Urinary bladder (tissue), 4 donors: ENCODE measurements around the gene HHIPL2. TPM values are rescaled to one million over a fixed set of nuclear protein-coding genes. Genes with fewer than 3 reads are reported as not detected.
A peak's percentile ranks its signal among the peaks of the same experiment; 100 is the strongest.

Experiments
- DNase-seq: peaks from one replicate; pipeline ENCODE4 v3.0.0-alpha.2; 2015; ENCODE audit errors: extremely low spot score
- H3K27ac ChIP-seq: one replicate; pipeline ENCODE4 v1.5.1; 2013; ENCODE audit warnings: low read depth, mild to moderate bottlenecking, moderate library complexity
- H3K36me3 ChIP-seq: one replicate; pipeline ENCODE4 v1.6.1; 2013; ENCODE audit warnings: mild to moderate bottlenecking, moderate library complexity; ENCODE audit not compliant: insufficient read depth
- H3K4me1 ChIP-seq: one replicate; pipeline ENCODE4 v1.6.1; 2013; ENCODE audit warnings: mild to moderate bottlenecking, moderate library complexity; ENCODE audit not compliant: insufficient read depth
- H3K4me3 ChIP-seq: one replicate; pipeline ENCODE4 v1.5.1; 2013; ENCODE audit warnings: low read depth, low read length
- WGBS: extraction: QIAGEN DNeasy Blood & Tissue Kit; methylation state at CpG from one replicate; pipeline ENCODE4 v1.1.7; 2013; 5-methylcytosine and 5-hydroxymethylcytosine counted together
- polyA plus RNA-seq: library from polyadenylated mRNA; stranded (reverse); fragments of 200-250 nt; gene quantifications from one replicate; pipeline ENCODE4 v1.2.3, GENCODE V29; 2013
- total RNA-seq: library from RNA; depleted of rRNA; stranded (reverse); fragments of >200 nt; gene quantifications from one replicate; pipeline ENCODE4 v1.2.3, GENCODE V29; 2014
- donor health status: healthy with polysubstance abuse.
- donor health status: healthy.

HHIPL2 gene
- total and polyA plus RNA-seq, 2 donors: 0.53 TPM; not detected in 1

DNA sequence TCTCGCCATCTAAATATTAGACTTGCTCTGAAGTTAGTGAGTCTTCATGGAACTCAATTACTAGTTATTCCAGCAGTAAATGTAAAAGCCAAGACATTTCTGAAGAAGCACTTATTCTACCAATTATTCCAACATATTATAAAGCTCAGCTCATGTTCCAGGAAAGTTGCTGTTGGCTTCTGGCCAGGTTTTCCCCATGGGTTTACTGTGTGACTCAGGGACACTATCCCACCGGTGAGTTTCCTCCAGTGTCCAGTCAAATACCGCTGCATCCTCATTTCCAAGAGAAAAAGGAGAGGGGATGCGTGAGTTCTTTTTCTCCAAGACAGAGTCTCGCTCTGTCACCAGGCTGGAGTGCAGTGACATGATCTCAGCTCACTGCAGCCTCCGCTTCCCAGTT is 9.2 kb upstream of the HHIPL2 start:
- no peak for DNase-seq
- H3K4me3 ChIP-seq: no peak overlapping the region
- peaks cover 1% of the 10 kb centered on the region for H3K4me1 ChIP-seq
- no peaks in the 10 kb centered on the region for H3K36me3 ChIP-seq
- H3K27ac ChIP-seq: no peak overlapping the region
- 85% methylated on average over 6 of the region's 6 CpGs for WGBS

DNA sequence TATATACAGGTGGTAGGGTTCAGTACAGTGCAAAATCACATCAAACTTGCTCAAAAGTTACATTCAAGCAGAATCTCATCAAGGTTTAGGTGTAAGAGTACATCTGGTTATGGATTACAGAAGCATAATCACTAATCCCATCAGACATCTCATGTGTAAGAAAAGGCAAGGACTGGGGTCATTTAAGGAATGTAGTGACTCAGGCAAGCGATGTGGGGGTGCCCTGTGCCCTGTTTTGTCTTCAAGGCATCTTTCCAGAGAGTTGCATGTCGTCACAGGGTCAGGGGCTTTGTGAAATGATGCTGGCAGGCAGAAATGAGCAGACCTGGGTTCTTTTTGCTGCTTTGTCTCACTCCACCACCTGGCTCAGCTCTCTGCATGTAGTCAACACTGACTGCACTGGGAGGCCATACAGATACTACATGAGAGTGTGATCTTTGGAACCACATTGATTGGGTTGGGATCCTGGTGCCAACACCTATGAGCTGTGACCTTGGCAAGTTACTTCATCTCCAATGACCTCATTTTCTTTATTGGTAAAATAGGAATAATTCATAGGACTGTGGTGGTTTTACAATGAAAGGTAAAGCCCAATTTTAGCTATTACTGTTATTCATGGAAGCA is 8.2 kb upstream of the HHIPL2 start:
- H3K27ac ChIP-seq: no peak overlapping the region
- H3K36me3 ChIP-seq: no peaks in the 10 kb centered on the region
- DNase-seq: no peak
- peaks cover 1% of the 10 kb centered on the region for H3K4me1 ChIP-seq
- 82% methylated on average over 2 of the region's 2 CpGs for WGBS
- no peak overlapping the region for H3K4me3 ChIP-seq

DNA sequence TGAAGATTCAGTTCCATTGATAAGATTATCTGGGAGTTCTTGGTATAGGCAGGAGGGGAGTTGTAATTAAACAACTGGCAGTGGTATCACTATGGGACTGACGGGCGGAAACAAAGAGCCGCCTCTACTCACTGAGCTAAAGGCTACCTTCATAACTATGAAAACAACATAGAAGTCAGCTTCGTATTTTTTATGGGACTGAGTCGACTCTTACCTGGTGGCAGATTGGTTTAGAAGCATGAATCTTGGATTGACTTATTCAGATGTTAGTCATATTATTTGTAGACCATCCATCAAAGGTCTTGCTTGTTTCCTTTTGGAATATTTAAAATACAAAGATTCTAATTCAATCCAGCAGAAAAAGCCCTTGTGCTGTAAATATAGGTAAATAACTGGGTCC is 6.3 kb upstream of the HHIPL2 start:
- Histone ChIP-seq H3K27ac (no peak overlapping the region), H3K4me3 (no peak overlapping the region), H3K4me1 (peaks cover 1% of the 10 kb centered on the region), H3K36me3 (no peaks in the 10 kb centered on the region)
- DNase-seq: no peak
- 94% methylated on average over 5 of the region's 5 CpGs for WGBS

DNA sequence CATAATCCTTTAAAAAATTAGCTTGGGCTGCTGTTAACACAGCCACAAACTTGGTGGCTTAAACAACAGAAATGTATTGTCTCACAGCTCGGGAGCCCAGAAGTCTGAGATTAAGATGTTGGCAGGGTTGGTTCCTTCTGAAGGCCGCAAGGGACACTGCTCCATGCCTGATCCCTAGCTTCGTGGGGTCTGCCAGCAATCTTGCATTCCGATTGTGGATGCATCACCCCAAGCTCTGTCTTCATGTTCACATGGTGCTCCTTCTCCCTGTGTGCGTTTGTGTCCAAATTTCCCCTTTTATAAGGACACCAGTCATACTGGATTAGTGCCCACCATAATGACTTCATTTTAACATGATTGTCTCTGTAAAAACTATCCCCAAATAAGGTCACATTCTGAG is 5.0 kb upstream of the HHIPL2 start:
- H3K4me3 ChIP-seq: no peak overlapping the region
- no peak overlapping the region for H3K27ac ChIP-seq
- H3K4me1 ChIP-seq: peaks cover 1% of the 10 kb centered on the region
- no peaks in the 10 kb centered on the region for H3K36me3 ChIP-seq
- no peak for DNase-seq
- 46% methylated on average over 5 of the region's 5 CpGs for WGBS

DNA sequence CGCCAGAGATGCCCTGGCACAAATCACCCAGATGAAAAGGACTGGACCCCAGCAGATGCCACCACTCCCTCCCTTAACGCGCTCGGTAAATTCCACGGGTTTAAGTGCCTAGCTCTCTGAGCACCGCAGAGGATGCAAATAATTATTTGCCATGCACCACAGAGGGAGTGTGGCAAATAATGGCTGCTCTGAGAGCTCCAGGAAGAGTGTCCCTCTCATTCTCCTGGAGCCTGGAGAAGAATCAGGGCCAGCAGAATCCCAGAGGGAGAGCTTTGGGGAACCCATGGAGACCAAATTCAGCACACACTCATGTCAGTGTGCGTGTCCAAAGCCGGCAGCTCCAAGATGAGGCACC is 667 bp downstream of the HHIPL2 start:
- no peaks in the 10 kb centered on the region for H3K4me1 ChIP-seq
- H3K27ac ChIP-seq: no peak overlapping the region
- no peaks in the 10 kb centered on the region for H3K36me3 ChIP-seq
- WGBS: 34% methylated on average over 8 of the region's 8 CpGs
- H3K4me3 ChIP-seq: no peak overlapping the region
- no peak for DNase-seq

DNA sequence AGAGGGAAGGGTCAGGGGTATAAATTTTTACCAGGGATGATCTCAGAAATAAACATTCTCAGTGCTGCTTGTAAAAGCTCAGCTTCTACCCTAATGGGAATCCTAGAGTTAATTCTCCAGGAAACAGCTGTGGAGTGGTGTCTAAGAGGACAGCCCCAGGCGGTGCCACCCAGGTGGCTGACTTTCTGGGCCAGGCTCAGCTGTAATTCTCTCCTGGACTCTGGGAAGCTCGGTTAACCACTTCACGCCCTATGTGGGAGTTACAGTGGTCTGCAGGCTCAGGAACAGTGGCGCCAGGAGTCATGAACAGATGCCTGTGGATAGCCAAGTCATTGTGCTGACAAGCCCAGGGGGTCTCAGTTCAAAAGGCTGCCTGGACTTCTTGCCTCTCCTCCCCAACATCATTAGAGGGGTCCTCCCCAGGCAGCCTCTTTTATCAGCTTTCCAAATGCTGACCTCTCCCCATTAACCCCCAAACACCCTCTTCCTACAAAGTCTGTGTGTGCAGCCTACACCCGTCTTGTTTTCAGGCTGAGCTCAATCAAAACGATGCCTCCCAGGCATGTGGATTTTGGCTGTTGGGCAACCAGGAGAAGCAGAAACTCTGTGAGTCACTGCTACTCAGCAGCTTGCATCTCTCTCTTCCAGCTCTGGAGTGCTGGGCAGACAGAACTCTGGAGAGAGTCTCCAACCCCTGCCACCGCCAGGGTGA is 1.2 kb downstream of the HHIPL2 start:
- DNase-seq: peak; percentile 26
- no peaks in the 10 kb centered on the region for H3K36me3 ChIP-seq
- no peak overlapping the region for H3K4me3 ChIP-seq
- H3K27ac ChIP-seq: no peak overlapping the region
- H3K4me1 ChIP-seq: no peaks in the 10 kb centered on the region
- 10% methylated on average over 7 of the region's 7 CpGs for WGBS

DNA sequence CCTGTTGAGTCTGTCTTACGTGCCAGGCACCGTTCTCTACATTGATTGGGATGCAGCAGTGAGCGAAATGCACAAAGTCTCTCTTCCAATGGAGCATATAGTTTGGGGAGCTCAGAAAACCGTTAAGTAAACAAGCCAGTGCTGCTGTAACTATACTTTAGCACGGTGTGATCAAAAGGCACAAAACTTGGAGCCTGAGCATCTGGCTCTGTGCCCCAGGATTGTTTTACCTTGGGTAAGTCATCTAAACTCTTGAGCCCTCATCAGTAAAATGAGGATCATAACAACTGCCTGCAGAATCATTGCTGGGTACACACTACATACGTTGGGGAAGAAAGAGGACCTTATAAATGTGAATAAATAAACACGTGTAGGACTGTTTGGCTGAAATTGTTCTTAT is 1.8 kb downstream of the HHIPL2 start:
- WGBS: 43% methylated on average over 7 of the region's 7 CpGs
- no peak for DNase-seq
- no peaks in the 10 kb centered on the region for H3K36me3 ChIP-seq

DNA sequence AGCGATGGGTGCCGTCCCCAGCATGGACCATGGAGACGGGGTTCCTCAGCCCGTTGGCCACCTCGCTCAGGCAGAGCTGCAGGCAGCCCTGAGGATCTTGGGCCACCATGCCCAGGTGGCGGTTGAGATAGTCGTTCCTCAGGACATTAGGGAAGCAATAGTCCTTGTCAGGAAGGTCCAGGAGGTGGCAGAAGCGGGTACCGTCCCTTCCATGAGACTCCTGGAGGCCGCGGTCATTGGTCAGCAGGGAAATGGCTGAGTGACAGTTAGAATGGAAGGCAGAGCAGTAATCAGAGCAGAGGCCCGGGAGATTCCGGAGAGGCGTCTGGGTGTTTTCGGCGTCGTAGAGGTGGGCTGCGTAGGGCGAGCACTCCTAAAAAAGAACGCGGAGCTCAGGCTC is 4.1 kb downstream of the HHIPL2 start:
- no peak for DNase-seq
- Histone ChIP-seq H3K36me3 (no peaks in the 10 kb centered on the region), H3K4me1 (no peaks in the 10 kb centered on the region), H3K4me3 (no peak overlapping the region), H3K27ac (no peak overlapping the region)
- WGBS: 87% methylated on average over 21 of the region's 21 CpGs

More for the DNA sequence above, 1.8 kb downstream of the HHIPL2 start:
- Histone ChIP-seq H3K4me1 (no peaks in the 10 kb centered on the region), H3K4me3 (no peak overlapping the region), H3K27ac (no peak overlapping the region)

DNA sequence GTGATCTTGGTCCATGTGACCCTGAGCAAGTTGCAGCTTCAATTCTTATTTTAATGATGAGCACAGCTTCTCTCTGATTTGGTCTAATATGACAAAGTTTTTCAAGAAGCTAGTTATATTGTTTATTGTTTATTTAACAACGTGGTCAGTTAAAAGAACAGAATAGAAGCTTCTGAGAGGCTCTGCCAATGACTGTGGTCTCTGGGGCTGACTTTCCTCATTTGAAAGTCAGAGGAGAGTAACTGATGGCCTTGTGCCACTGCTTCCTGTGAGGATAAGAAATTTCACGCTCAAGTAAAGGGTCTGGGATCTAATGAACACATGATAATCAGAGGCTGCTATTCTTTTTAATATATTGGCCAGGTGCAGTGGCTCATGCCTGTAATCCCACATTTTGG is 7.3 kb downstream of the HHIPL2 start:
- no peaks in the 10 kb centered on the region for H3K4me1 ChIP-seq
- H3K4me3 ChIP-seq: no peak overlapping the region
- WGBS: 31% methylated on average over 2 of the region's 2 CpGs
- H3K27ac ChIP-seq: no peak overlapping the region
- no peaks in the 10 kb centered on the region for H3K36me3 ChIP-seq
- DNase-seq: no peak

DNA sequence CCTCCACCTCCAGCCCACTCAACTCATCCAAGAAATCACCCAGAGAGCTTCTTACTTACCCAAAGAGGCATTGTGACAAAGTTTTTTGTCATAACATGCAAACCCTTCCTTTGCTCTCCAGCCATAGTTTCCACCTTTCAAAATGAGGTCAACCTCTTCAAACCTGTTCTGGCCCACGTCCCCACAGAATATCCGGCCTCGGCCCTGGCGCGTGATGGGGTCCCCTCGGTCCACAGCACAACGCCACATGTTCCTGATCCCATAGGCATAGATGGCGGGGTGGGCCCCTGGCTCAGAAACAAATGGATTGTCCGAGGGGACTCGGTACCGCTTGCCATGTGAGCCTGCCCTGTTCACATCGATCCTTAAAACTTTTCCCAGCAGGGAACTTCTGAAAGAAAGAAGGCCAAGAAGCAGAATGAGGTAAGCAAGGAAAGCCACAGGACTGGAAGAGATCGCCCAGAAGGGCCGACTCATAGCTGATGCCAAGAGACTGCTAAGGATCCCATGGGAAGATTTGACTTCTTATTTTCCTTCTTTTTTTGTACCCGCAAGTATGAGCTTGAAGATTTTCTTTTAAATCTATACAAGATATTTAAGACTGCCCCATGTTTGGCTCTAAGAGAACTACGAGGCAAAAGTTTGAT is 7.8 kb downstream of the HHIPL2 start:
- 83% methylated on average over 16 of the region's 16 CpGs for WGBS
- Histone ChIP-seq H3K36me3 (no peaks in the 10 kb centered on the region), H3K4me1 (no peaks in the 10 kb centered on the region), H3K4me3 (no peak overlapping the region), H3K27ac (no peak overlapping the region)
- DNase-seq: no peak

DNA sequence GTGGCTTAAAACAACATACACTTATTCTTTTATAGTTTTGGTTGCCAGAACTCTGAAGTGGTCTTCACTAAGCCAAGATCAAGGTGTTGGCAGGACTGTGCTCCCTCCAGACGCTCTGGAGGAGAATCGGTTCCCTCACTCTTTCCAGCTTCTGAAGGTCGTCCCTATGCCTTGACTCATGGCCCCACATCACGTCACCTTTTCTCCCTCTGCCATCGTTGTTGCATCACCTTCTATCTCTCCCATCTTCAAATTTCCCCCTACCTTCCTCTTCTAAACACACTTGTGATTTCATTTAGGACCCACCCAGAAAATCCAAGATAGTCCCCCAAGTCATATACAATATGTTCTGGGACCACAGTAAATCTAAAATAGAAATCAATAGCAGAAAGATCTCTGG is 12.4 kb downstream of the HHIPL2 start:
- Histone ChIP-seq H3K4me1 (no peaks in the 10 kb centered on the region), H3K27ac (no peak overlapping the region), H3K36me3 (no peaks in the 10 kb centered on the region), H3K4me3 (no peak overlapping the region)
- 85% methylated on average over 5 of the region's 5 CpGs for WGBS
- DNase-seq: no peak

DNA sequence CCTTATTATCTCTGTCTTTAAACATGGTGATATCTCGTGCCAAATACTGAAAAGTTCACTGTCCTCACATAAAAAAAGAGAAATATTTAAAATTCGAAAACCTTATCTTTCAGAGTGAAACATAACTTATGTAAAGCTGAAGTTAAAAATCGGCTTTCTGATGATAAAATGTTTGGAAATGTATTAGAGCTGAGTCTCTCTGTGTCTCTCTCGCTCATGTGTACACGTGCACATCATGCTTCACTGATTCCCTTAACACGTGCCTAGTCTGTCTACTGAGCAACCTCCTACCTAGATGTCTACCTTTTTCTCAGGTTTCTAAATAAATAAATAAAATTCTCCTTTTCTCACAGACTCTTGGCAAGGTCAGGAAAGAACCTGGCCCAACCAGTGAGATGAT is 17.1 kb downstream of the HHIPL2 start:
- Histone ChIP-seq H3K27ac (no peak overlapping the region), H3K36me3 (no peaks in the 10 kb centered on the region), H3K4me1 (no peaks in the 10 kb centered on the region), H3K4me3 (no peak overlapping the region)
- DNase-seq: no peak
- 51% methylated on average over 6 of the region's 6 CpGs for WGBS

DNA sequence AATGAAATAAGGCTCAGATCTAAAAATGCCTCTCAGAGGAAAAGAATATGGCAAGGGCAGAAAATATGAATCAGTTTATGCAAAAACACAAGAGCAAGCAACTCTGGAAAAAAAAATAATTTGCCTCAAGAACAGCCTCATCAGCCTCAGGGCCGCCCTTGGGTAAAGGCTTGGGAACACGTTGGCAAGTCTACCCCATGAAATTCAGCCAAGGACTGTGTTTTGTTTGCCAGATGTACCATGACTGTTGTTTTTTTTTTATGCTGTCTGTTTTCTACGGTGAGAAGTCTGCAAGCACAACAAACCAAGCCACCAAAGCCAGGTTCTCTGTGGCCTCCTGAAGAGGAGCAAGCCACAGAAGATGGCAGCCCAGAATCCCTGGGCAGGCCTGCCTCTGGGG is 18.0 kb downstream of the HHIPL2 start:
- H3K36me3 ChIP-seq: no peaks in the 10 kb centered on the region
- no peak overlapping the region for H3K27ac ChIP-seq
- no peak for DNase-seq
- no peak overlapping the region for H3K4me3 ChIP-seq
- H3K4me1 ChIP-seq: no peaks in the 10 kb centered on the region
- WGBS: 66% methylated on average over 3 of the region's 3 CpGs

DNA sequence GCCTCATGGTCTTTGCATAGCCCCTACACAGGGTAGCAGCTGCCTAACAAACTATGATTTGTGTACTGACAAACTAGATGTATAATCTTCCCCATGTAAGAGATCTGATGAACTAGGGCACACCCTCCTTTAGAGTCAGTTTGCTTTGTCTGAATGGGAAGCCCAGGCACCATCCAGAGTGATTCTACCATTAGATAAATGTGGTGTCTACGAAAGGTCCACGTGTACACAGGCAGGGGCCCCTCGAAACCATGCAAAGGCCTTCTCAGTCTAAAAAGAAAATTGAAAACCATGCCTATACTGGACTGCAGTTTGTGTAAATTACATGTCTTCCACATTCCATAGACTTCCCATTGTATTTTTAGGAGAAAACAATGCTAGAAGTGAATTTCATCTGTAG is 18.7 kb downstream of the HHIPL2 start:
- no peak overlapping the region for H3K27ac ChIP-seq
- H3K4me3 ChIP-seq: no peak overlapping the region
- no peaks in the 10 kb centered on the region for H3K4me1 ChIP-seq
- DNase-seq: no peak
- WGBS: 84% methylated on average over 3 of the region's 3 CpGs
- H3K36me3 ChIP-seq: no peaks in the 10 kb centered on the region
